Testis (tissue), 3 donors: ENCODE measurements around the gene ACSL1. TPM values are rescaled to one million over a fixed set of nuclear protein-coding genes. Genes with fewer than 3 reads are reported as not detected.
"Not testable (repeated sequence)": the region's sequence is repeated elsewhere in the genome, so short reads cannot be mapped to it uniquely, and the experiment has no call there.

Source experiments
- DNase-seq: peaks from one replicate; pipeline ENCODE4 v3.0.0-alpha.2; 2019
- H3K27ac ChIP-seq, 2 donors: fragments of 200-600 bp; sonication (generic); one replicate each; pipeline ENCODE4 v1.5.1; 2019
- H3K27me3 ChIP-seq: fragments of 200-600 bp; sonication (generic); one replicate; pipeline ENCODE4 v1.5.1; 2019
- H3K36me3 ChIP-seq: fragments of 200-600 bp; sonication (generic); one replicate; pipeline ENCODE4 v1.5.1; 2017; ENCODE audit warnings: low read depth; ENCODE audit errors: missing control alignments
- H3K4me1 ChIP-seq: fragments of 200-600 bp; sonication (generic); one replicate; pipeline ENCODE4 v1.5.1; 2019
- H3K4me3 ChIP-seq, 2 donors: fragments of 200-600 bp; sonication (generic); one replicate each; pipeline ENCODE4 v1.5.1; 2017 to 2019
- H3K9me3 ChIP-seq: fragments of 200-600 bp; sonication (generic); one replicate; pipeline ENCODE4 v1.5.1; 2017
- POLR2A ChIP-seq: fragments of 450-650 bp; IDR thresholded peaks from one replicate; pipeline ENCODE4 v1.6.1; 2017; ENCODE audit warnings: antibody characterized with exemption, mild to moderate bottlenecking, moderate library complexity
- WGBS, 2 donors: methylation state at CpG; one replicate each; pipeline ENCODE4 v1.1.5; 2018; 5-methylcytosine and 5-hydroxymethylcytosine counted together
- intact Hi-C: fragments of 100-400 bp; cut with DNase I; formaldehyde crosslinking; loops from one replicate; pipeline ENCODE4 v1.15.1; 2023; ENCODE audit warnings: low total_unique reads
- polyA plus RNA-seq: library from polyadenylated mRNA; stranded (reverse); fragments of 350-450 nt; fragmentation: Illumina TruSeq; extraction: RNeasy Lipid Tissue Mini Kit (QIAGEN cat#74804); gene quantifications from one replicate; pipeline ENCODE4 v1.2.3, GENCODE V29; 2014; ENCODE audit warnings: low read depth, low replicate concordance; ENCODE audit not compliant: insufficient read depth
- total RNA-seq, 2 donors: library from RNA; depleted of rRNA; stranded (reverse); fragments of >200 nt; gene quantifications; one replicate each; pipeline ENCODE4 v1.2.3, GENCODE V29; 2016
- TF ChIP-seq, protein P1 (sequence below), 3 experiments: fragments of 450-650 bp in 2 of 3; fragments of 200-600 bp in 1 of 3; sonication (generic) in 1 of 3; IDR thresholded peaks; one replicate each; pipeline ENCODE4 v1.5.1; 2016 to 2019; ENCODE audit warnings: antibody characterized with exemption in 3 of 3, mild to moderate bottlenecking in 2 of 3, moderate library complexity in 1 of 3

Gene ACSL1
- total and polyA plus RNA-seq, 3 donors from 2014 or later: 31.6 to 81.8 (median 59.8) TPM

DNA sequence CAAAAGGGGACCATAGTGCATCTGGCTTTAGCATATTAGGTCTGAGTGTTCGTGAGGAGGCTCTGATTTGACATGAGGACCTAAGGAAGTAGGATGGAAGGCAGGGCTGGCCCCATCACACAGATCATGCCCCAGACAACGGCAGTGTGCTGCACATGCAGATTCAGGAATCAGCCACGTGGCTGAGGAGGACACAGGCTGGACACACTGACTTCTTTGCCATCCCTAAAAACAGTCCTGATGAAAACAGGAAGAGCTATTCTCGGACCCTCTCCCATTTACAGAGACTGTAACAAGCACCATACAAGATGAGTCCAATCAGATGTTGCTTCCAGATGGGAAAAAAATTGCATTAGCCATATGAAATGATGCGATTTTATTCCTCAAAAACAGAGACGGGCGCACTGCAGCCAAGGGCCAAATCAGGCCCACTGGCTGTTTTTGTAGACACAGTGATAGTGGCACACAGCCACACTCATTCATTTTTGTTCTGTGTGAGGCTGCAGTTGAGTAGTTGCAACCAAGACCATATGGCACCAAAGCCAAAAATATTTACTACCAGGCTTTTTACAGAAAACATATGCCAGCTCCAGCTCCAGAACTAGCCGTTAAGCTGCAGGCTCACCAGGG lies 41.0 kb downstream of the ACSL1 start:
- Histone ChIP-seq H3K36me3 (no peaks in the 10 kb centered on the region), H3K4me3 (no peak overlapping the region), H3K4me1 (no peaks in the 10 kb centered on the region), H3K27ac (no peak overlapping the region), H3K27me3 (no peaks in the 10 kb centered on the region), H3K9me3 (no peaks in the 10 kb centered on the region)
- DNase-seq: no peak
- intact Hi-C loops: no loop called here
- 88 to 94% methylated on average over 8 of the region's 8 CpGs for WGBS, 2 donors
- TF ChIP-seq, protein P1, sequence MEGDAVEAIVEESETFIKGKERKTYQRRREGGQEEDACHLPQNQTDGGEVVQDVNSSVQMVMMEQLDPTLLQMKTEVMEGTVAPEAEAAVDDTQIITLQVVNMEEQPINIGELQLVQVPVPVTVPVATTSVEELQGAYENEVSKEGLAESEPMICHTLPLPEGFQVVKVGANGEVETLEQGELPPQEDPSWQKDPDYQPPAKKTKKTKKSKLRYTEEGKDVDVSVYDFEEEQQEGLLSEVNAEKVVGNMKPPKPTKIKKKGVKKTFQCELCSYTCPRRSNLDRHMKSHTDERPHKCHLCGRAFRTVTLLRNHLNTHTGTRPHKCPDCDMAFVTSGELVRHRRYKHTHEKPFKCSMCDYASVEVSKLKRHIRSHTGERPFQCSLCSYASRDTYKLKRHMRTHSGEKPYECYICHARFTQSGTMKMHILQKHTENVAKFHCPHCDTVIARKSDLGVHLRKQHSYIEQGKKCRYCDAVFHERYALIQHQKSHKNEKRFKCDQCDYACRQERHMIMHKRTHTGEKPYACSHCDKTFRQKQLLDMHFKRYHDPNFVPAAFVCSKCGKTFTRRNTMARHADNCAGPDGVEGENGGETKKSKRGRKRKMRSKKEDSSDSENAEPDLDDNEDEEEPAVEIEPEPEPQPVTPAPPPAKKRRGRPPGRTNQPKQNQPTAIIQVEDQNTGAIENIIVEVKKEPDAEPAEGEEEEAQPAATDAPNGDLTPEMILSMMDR (IDR thresholded peaks at IDR 0.05): no peak
- no peak for TF ChIP-seq POLR2A

DNA sequence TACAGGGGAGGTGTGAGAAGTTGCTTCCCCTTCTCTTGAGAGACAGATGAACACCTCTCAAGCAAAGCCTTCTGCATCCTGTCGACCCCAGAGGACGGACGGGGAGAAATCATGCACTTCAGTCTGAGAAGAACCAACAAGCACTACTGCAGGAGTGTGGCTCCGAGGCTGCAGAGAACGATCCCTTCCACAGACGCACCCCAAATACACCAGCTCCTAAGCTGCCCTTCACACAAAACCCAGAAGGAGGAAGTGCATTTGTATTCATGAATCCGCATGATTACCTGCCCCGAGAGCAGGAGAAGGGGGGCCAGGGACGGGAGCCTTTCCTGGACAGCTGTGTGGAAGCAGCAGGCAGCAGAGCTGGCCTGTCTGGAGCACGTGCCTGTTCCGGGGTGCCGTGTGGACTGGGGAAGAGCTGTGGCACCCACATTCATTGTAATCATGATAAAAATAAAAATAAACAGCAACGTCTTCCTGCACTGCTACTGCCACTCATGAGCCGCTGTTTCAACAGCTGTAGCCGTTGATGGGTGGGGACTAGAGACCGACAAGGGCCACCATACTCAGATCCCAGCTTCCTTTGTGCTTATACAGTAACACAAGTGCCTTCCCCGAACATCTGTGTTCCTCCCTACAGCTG lies 42.9 kb downstream of the ACSL1 start:
- Histone ChIP-seq H3K9me3 (no peaks in the 10 kb centered on the region), H3K27ac (no peak overlapping the region), H3K27me3 (no peaks in the 10 kb centered on the region), H3K36me3 (no peaks in the 10 kb centered on the region), H3K4me1 (no peaks in the 10 kb centered on the region), H3K4me3 (no peak overlapping the region)
- TF ChIP-seq POLR2A: no peak
- TF ChIP-seq, protein P1 (IDR thresholded peaks at IDR 0.05): no peak
- no peak for DNase-seq
- WGBS, 2 donors: 79 to 85% methylated on average over 13 to 17 of the region's 17 CpGs
- intact Hi-C loops: no loop called here

DNA sequence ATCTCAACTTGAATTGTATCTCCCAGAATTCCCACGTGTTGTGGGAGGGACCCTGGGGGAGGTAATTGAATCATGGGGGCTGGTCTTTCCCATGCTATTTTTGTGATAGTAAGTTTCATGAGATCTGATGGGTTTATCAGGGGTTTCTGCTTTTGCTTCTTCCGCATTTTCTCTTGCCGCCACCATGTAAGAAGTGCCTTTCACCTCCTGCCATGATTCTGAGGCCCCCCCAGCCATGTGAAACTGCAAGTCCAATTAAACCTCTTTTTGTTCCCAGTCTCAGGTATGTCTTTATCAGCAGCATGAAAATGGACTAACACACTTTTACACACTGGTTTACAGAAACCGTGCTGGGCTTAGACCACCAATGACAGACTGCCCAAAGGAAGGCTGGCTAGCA lies 46.6 kb downstream of the ACSL1 start:
- H3K4me3 ChIP-seq, H3K27ac ChIP-seq, DNase-seq, intact Hi-C loops, H3K4me1 ChIP-seq, H3K36me3 ChIP-seq, H3K27me3 ChIP-seq, H3K9me3 ChIP-seq: not testable (repeated sequence)
- 89 to 93% methylated on average over 4 of the region's 4 CpGs for WGBS, 2 donors

DNA sequence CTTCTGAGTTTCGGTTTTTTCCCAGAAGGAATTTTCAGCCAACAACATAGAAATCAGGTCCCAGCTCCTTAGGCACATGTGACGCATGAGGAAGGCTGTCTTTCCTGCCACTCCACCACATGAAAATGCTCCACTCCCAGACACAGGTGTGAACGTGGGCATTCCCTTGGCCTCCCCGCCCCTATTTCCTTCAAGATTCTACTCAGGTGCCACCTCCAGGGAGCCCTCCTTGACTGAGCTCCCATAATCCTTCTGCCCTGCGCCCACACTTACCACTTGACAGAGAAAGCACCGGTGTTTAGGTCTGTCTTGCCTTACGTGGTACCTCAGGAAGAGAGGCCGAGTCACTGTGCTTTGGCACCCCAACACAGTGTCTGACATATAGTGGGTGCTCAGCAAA lies 47.4 kb downstream of the ACSL1 start:
- TF ChIP-seq, protein P1 (IDR thresholded peaks at IDR 0.05): no peak
- no peak for TF ChIP-seq POLR2A
- H3K4me3 ChIP-seq: no peak overlapping the region
- intact Hi-C loops: no loop called here
- H3K4me1 ChIP-seq: no peaks in the 10 kb centered on the region
- no peaks in the 10 kb centered on the region for H3K27me3 ChIP-seq
- H3K27ac ChIP-seq: no peak overlapping the region
- WGBS, 2 donors: 83% methylated on average over 8 of the region's 8 CpGs
- no peak for DNase-seq
- no peaks in the 10 kb centered on the region for H3K36me3 ChIP-seq
- H3K9me3 ChIP-seq: no peaks in the 10 kb centered on the region

DNA sequence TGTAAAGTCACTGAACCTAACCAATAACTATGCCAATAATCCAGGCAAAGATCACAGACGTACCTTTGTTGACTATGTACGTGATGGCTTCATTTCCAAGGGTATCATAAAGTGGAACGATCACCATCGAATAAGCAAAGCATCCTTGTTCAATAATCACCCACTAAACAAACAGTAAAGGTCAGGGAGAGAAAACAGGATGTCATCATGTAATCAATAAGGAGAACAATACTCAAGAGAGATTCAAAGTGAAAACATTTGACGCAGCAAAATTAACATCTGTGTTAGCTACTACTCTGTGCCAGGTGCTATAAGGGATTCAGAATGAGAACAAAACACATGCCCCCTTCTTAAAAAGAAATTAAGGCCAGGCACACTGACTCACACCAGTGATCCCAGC lies 48.9 kb downstream of the ACSL1 start:
- no peak for DNase-seq
- TF ChIP-seq POLR2A: no peak
- TF ChIP-seq, protein P1 (IDR thresholded peaks at IDR 0.05): no peak
- no peak overlapping the region for H3K27ac ChIP-seq
- WGBS, 2 donors: 93 to 96% methylated on average over 5 of the region's 5 CpGs
- H3K4me1 ChIP-seq: no peaks in the 10 kb centered on the region
- no peaks in the 10 kb centered on the region for H3K36me3 ChIP-seq
- intact Hi-C loops: no loop called here
- no peaks in the 10 kb centered on the region for H3K9me3 ChIP-seq
- no peaks in the 10 kb centered on the region for H3K27me3 ChIP-seq
- no peak overlapping the region for H3K4me3 ChIP-seq
